A549 (cell line): ENCODE data around the gene TIMM44.

Experiments used
- CBX2 ChIP-seq: fragments of 200-600 bp; sonication (generic); IDR thresholded peaks from 2 replicates; pipeline ENCODE4 v1.6.1; 2016; ENCODE audit warnings: low read depth, mild to moderate bottlenecking, borderline replicate concordance
- HMGXB4 ChIP-seq: fragments of 250-450 bp; sonication (Bioruptor Pico); IDR thresholded peaks from 2 replicates; pipeline ENCODE4 v1.5.0; 2021; ENCODE audit warnings: mild to moderate bottlenecking, moderate library complexity, borderline replicate concordance
- JUN ChIP-seq, 2 experiments: fragments of >200 bp; sonication (Bioruptor Twin); formaldehyde crosslinking; IDR thresholded peaks; 2 replicates in 1 of 2; 3 replicates in 1 of 2; pipeline ENCODE4 v1.6.1; 2016 to 2017
- JUNB ChIP-seq: fragments of >200 bp; sonication (Bioruptor Twin); formaldehyde crosslinking; IDR thresholded peaks from 2 replicates; pipeline ENCODE4 v1.6.1; 2016
- POLR2AphosphoS2 ChIP-seq: conservative IDR thresholded peaks from 2 replicates; pipeline ENCODE4 v1.6.1; 2012; ENCODE audit warnings: low read length, improper control_type of control experiment, inconsistent platforms
- RCOR1 ChIP-seq: fragments of 150-350 bp; IDR thresholded peaks from 2 replicates; pipeline ENCODE4 v1.6.1; 2014; ENCODE audit warnings: antibody characterized with exemption, low read length, low read depth
- TP53 ChIP-seq: fragments of 250-450 bp; sonication (Bioruptor Pico); IDR thresholded peaks from 2 replicates; pipeline ENCODE4 v1.5.0; 2021; ENCODE audit warnings: mild to moderate bottlenecking, moderate library complexity
- TF ChIP-seq, protein P1 (sequence below): fragments of >200 bp; sonication (Bioruptor Twin); formaldehyde crosslinking; IDR thresholded peaks from 3 replicates; pipeline ENCODE4 v1.5.1; 2016

GRCh38 chr19:7883105-7883504 is 60.4 kb downstream of the TIMM44 start:
- TF ChIP-seq CBX2 = no peak
- TF ChIP-seq, protein P1, sequence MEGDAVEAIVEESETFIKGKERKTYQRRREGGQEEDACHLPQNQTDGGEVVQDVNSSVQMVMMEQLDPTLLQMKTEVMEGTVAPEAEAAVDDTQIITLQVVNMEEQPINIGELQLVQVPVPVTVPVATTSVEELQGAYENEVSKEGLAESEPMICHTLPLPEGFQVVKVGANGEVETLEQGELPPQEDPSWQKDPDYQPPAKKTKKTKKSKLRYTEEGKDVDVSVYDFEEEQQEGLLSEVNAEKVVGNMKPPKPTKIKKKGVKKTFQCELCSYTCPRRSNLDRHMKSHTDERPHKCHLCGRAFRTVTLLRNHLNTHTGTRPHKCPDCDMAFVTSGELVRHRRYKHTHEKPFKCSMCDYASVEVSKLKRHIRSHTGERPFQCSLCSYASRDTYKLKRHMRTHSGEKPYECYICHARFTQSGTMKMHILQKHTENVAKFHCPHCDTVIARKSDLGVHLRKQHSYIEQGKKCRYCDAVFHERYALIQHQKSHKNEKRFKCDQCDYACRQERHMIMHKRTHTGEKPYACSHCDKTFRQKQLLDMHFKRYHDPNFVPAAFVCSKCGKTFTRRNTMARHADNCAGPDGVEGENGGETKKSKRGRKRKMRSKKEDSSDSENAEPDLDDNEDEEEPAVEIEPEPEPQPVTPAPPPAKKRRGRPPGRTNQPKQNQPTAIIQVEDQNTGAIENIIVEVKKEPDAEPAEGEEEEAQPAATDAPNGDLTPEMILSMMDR = no peak
- no peak for TF ChIP-seq HMGXB4 (CRISPR knock-in tag)
- no peak for TF ChIP-seq POLR2AphosphoS2
- no peak for TF ChIP-seq JUNB
- TF ChIP-seq TP53 (CRISPR knock-in tag) = no peak
- no peak for TF ChIP-seq RCOR1
- no peak for TF ChIP-seq JUN (IDR thresholded peaks at IDR 0.05)
